ENCODE data around the gene CCL23.
"Not testable (repeated sequence)": the region's sequence is repeated elsewhere in the genome, so short reads cannot be mapped to it uniquely, and the experiment has no call there.

The CCL23 gene

GRCh38 chr17:36034127-36034526 lies 16.4 kb upstream of the CCL23 start:
- no peaks in the 10 kb centered on the region for H3K36me3 ChIP-seq (ENCODE audit: insufficient read depth, low read length)
- no peaks in the 10 kb centered on the region for H3K27me3 ChIP-seq (ENCODE audit: control insufficient read depth in 1 of 2, insufficient read depth in 2 of 2, low read length in 2 of 2)
- no peaks in the 10 kb centered on the region for H3K9me3 ChIP-seq (ENCODE audit: low read length)
- no peaks in the 10 kb centered on the region for H3K4me1 ChIP-seq (ENCODE audit: insufficient read depth, low read length)
- no peak overlapping the region for H3K4me3 ChIP-seq (ENCODE audit: low read depth in 1 of 2, low read length in 2 of 2)
- H3K27ac ChIP-seq (ENCODE audit: low read depth, low read length) = no peak overlapping the region
- no peak overlapping the region for H3K9ac ChIP-seq (ENCODE audit: low read length)

- Histone ChIP-seq H3K4me1 (ENCODE audit: insufficient read depth, low read length) (no peaks in the 10 kb centered on the region), H3K4me3 (ENCODE audit: low read depth in 1 of 2, low read length in 2 of 2) (no peak overlapping the region), H3K36me3 (ENCODE audit: insufficient read depth, low read length) (no peaks in the 10 kb centered on the region), H3K9ac (ENCODE audit: low read length) (no peak overlapping the region), H3K9me3 (ENCODE audit: low read length) (no peaks in the 10 kb centered on the region), H3K27ac (ENCODE audit: low read depth, low read length) (no peak overlapping the region), H3K27me3 (ENCODE audit: control insufficient read depth in 1 of 2, insufficient read depth in 2 of 2, low read length in 2 of 2) (no peaks in the 10 kb centered on the region)
Measured at GRCh38 chr17:36030956-36031355, 13.2 kb upstream of the CCL23 start.

GRCh38 chr17:36027761-36028160 lies 10.0 kb upstream of the CCL23 start:
- H3K4me1 ChIP-seq (ENCODE audit: insufficient read depth, low read length) = no peaks in the 10 kb centered on the region
- no peak overlapping the region for H3K4me3 ChIP-seq (ENCODE audit: low read depth in 1 of 2, low read length in 2 of 2)
- H3K9ac ChIP-seq (ENCODE audit: low read length) = no peak overlapping the region
- no peaks in the 10 kb centered on the region for H3K36me3 ChIP-seq (ENCODE audit: insufficient read depth, low read length)
- no peaks in the 10 kb centered on the region for H3K9me3 ChIP-seq (ENCODE audit: low read length)
- H3K27me3 ChIP-seq (ENCODE audit: control insufficient read depth in 1 of 2, insufficient read depth in 2 of 2, low read length in 2 of 2) = no peaks in the 10 kb centered on the region
- H3K27ac ChIP-seq (ENCODE audit: low read depth, low read length) = no peak overlapping the region

GRCh38 chr17:36024106-36024869 lies 6.5 kb upstream of the CCL23 start:
- Histone ChIP-seq H3K9ac (ENCODE audit: low read length) (no peak overlapping the region), H3K27ac (ENCODE audit: low read depth, low read length) (no peak overlapping the region), H3K9me3 (ENCODE audit: low read length) (no peaks in the 10 kb centered on the region), H3K27me3 (ENCODE audit: control insufficient read depth in 1 of 2, insufficient read depth in 2 of 2, low read length in 2 of 2) (no peaks in the 10 kb centered on the region), H3K4me3 (ENCODE audit: low read depth in 1 of 2, low read length in 2 of 2) (no peak overlapping the region), H3K4me1 (ENCODE audit: insufficient read depth, low read length) (no peaks in the 10 kb centered on the region), H3K36me3 (ENCODE audit: insufficient read depth, low read length) (no peaks in the 10 kb centered on the region)

- Histone ChIP-seq H3K4me1 (ENCODE audit: insufficient read depth, low read length) (no peaks in the 10 kb centered on the region), H3K27me3 (ENCODE audit: control insufficient read depth in 1 of 2, insufficient read depth in 2 of 2, low read length in 2 of 2) (no peaks in the 10 kb centered on the region), H3K36me3 (ENCODE audit: insufficient read depth, low read length) (no peaks in the 10 kb centered on the region), H3K4me3 (ENCODE audit: low read depth in 1 of 2, low read length in 2 of 2) (no peak overlapping the region), H3K9me3 (ENCODE audit: low read length) (no peaks in the 10 kb centered on the region), H3K9ac (ENCODE audit: low read length) (no peak overlapping the region), H3K27ac (ENCODE audit: low read depth, low read length) (no peak overlapping the region)
Measured at GRCh38 chr17:36019423-36019822, 1.7 kb upstream of the CCL23 start.

GRCh38 chr17:36016555-36016954 lies 1.2 kb downstream of the CCL23 start:
- H3K27ac ChIP-seq (ENCODE audit: low read depth, low read length) = no peak overlapping the region
- H3K36me3 ChIP-seq (ENCODE audit: insufficient read depth, low read length) = no peaks in the 10 kb centered on the region
- H3K27me3 ChIP-seq (ENCODE audit: control insufficient read depth in 1 of 2, insufficient read depth in 2 of 2, low read length in 2 of 2) = no peaks in the 10 kb centered on the region
- H3K9me3 ChIP-seq (ENCODE audit: low read length) = peaks cover 6% of the 10 kb centered on the region
- no peaks in the 10 kb centered on the region for H3K4me1 ChIP-seq (ENCODE audit: insufficient read depth, low read length)
- no peak overlapping the region for H3K4me3 ChIP-seq (ENCODE audit: low read depth in 1 of 2, low read length in 2 of 2)
- no peak overlapping the region for H3K9ac ChIP-seq (ENCODE audit: low read length)

- H3K27ac ChIP-seq (ENCODE audit: low read depth, low read length); H3K4me3 ChIP-seq (ENCODE audit: low read depth in 1 of 2, low read length in 2 of 2); H3K36me3 ChIP-seq (ENCODE audit: insufficient read depth, low read length): not testable (repeated sequence)
Measured at GRCh38 chr17:36015895-36016294, 1.9 kb downstream of the CCL23 start.

GRCh38 chr17:36014946-36015345 lies 2.8 kb downstream of the CCL23 start:
- H3K9me3 ChIP-seq (ENCODE audit: low read length) = peaks cover 6% of the 10 kb centered on the region
- H3K36me3 ChIP-seq (ENCODE audit: insufficient read depth, low read length) = no peaks in the 10 kb centered on the region
- no peak overlapping the region for H3K27ac ChIP-seq (ENCODE audit: low read depth, low read length)
- no peaks in the 10 kb centered on the region for H3K4me1 ChIP-seq (ENCODE audit: insufficient read depth, low read length)
- no peak overlapping the region for H3K4me3 ChIP-seq (ENCODE audit: low read depth in 1 of 2, low read length in 2 of 2)
- H3K27me3 ChIP-seq (ENCODE audit: control insufficient read depth in 1 of 2, insufficient read depth in 2 of 2, low read length in 2 of 2) = no peaks in the 10 kb centered on the region
- H3K9ac ChIP-seq (ENCODE audit: low read length) = no peak overlapping the region

More at GRCh38 chr17:36015895-36016294, 1.9 kb downstream of the CCL23 start:
- H3K9ac ChIP-seq (ENCODE audit: low read length); H3K9me3 ChIP-seq (ENCODE audit: low read length); H3K27me3 ChIP-seq (ENCODE audit: control insufficient read depth in 1 of 2, insufficient read depth in 2 of 2, low read length in 2 of 2); H3K4me1 ChIP-seq (ENCODE audit: insufficient read depth, low read length): not testable (repeated sequence)

- no peak overlapping the region for H3K9ac ChIP-seq (ENCODE audit: low read length)
- no peak overlapping the region for H3K4me3 ChIP-seq (ENCODE audit: low read depth in 1 of 2, low read length in 2 of 2)
- no peaks in the 10 kb centered on the region for H3K27me3 ChIP-seq (ENCODE audit: control insufficient read depth in 1 of 2, insufficient read depth in 2 of 2, low read length in 2 of 2)
- peaks cover 12% of the 10 kb centered on the region for H3K9me3 ChIP-seq (ENCODE audit: low read length)
- H3K36me3 ChIP-seq (ENCODE audit: insufficient read depth, low read length) = no peaks in the 10 kb centered on the region
- H3K4me1 ChIP-seq (ENCODE audit: insufficient read depth, low read length) = no peaks in the 10 kb centered on the region
- no peak overlapping the region for H3K27ac ChIP-seq (ENCODE audit: low read depth, low read length)
Measured at GRCh38 chr17:36011201-36011600, 6.6 kb downstream of the CCL23 start.

- no peak overlapping the region for H3K27ac ChIP-seq (ENCODE audit: low read depth, low read length)
- no peaks in the 10 kb centered on the region for H3K4me1 ChIP-seq (ENCODE audit: insufficient read depth, low read length)
- no peaks in the 10 kb centered on the region for H3K27me3 ChIP-seq (ENCODE audit: control insufficient read depth in 1 of 2, insufficient read depth in 2 of 2, low read length in 2 of 2)
- peaks cover 12% of the 10 kb centered on the region for H3K9me3 ChIP-seq (ENCODE audit: low read length)
- H3K36me3 ChIP-seq (ENCODE audit: insufficient read depth, low read length) = no peaks in the 10 kb centered on the region
- H3K4me3 ChIP-seq (ENCODE audit: low read depth in 1 of 2, low read length in 2 of 2) = no peak overlapping the region
- no peak overlapping the region for H3K9ac ChIP-seq (ENCODE audit: low read length)
Measured at GRCh38 chr17:36008998-36009665, 8.6 kb downstream of the CCL23 start.

- Histone ChIP-seq H3K27ac (ENCODE audit: low read depth, low read length) (no peak overlapping the region), H3K36me3 (ENCODE audit: insufficient read depth, low read length) (no peaks in the 10 kb centered on the region), H3K4me3 (ENCODE audit: low read depth in 1 of 2, low read length in 2 of 2) (no peak overlapping the region), H3K9me3 (ENCODE audit: low read length) (peaks cover 3% of the 10 kb centered on the region), H3K27me3 (ENCODE audit: control insufficient read depth in 1 of 2, insufficient read depth in 2 of 2, low read length in 2 of 2) (no peaks in the 10 kb centered on the region), H3K4me1 (ENCODE audit: insufficient read depth, low read length) (no peaks in the 10 kb centered on the region), H3K9ac (ENCODE audit: low read length) (no peak overlapping the region)
Measured at GRCh38 chr17:36004594-36005108, 13.1 kb downstream of the CCL23 start.

Data from muscle layer of colon (tissue), 2 donors.